ENCODE data around the gene TMEM53.

- TF ChIP-seq CTCF (IDR thresholded peaks at IDR 0.05; ENCODE audit: insufficient read depth, low read length, poor library complexity, severe bottlenecking) (no peak), EZH2phosphoT487 (conservative IDR thresholded peaks at IDR 0.05; ENCODE audit: low read length) (no peak)
Measured at GRCh38 chr1:44620072-44620471, 54.2 kb downstream of the TMEM53 start.

Measured in SU-DHL-6 (cell line).